SK-N-SH (cell line): ENCODE measurements around the gene CYP2D6. TPM values are rescaled to one million over a fixed set of nuclear protein-coding genes. Genes with fewer than 3 reads are reported as not detected.
A peak's percentile ranks its signal among the peaks of the same experiment; 100 is the strongest.

Experiments
- CTCF ChIA-PET: fragments of 300-600, 350-600 bp; formaldehyde crosslinking; extraction: SDS; loops from one replicate; lab custom pipeline; 2021; lab: Yijun Ruan, JAX
- POLR2A ChIA-PET: fragments of 350-600 bp; sonication (Branson Sonifier 250); formaldehyde crosslinking; extraction: SDS; loops from one replicate; lab custom pipeline; 2020; ENCODE audit warnings: antibody characterized with exemption, inconsistent platforms; lab: Yijun Ruan, JAX
- DNase-seq: peaks from one replicate; pipeline ENCODE4 v3.0.0; 2012
- H2AFZ ChIP-seq: fragments of 200-600 bp; sonication (generic); 2 replicates; pipeline ENCODE4 v1.8.1; 2016; ENCODE audit warnings: antibody characterized with exemption, mild to moderate bottlenecking, low read depth
- H3F3A ChIP-seq: fragments of 200-600 bp; sonication (generic); replicated peaks from 2 replicates; pipeline ENCODE3; 2016; ENCODE audit warnings: antibody characterized with exemption, mild to moderate bottlenecking; ENCODE audit not compliant: insufficient read depth
- H3K27ac ChIP-seq, 2 experiments: fragments of 200-500 bp in 1 of 2; fragments of 200-600 bp in 1 of 2; sonication (Bioruptor generic) in 1 of 2; sonication (generic), shearing (Covaris generic) in 1 of 2; 2 replicates each; pipeline versions ENCODE4 v1.5.1 to v1.6.1; 2014 to 2016; ENCODE audit warnings: low read depth in 2 of 2, inconsistent platforms in 1 of 2, low read length in 1 of 2, mild to moderate bottlenecking in 1 of 2, mixed read lengths in 1 of 2
- H3K27me3 ChIP-seq: fragments of 200-600 bp; sonication (generic), shearing (Covaris generic); 2 replicates; pipeline ENCODE4 v1.6.1; 2016; ENCODE audit warnings: mixed run types; ENCODE audit not compliant: insufficient read depth
- H3K36me3 ChIP-seq, 2 experiments: fragments of 200-500 bp in 1 of 2; fragments of 200-600 bp in 1 of 2; sonication (Bioruptor generic) in 1 of 2; sonication (generic) in 1 of 2; replicated peaks in 1 of 2; 2 replicates each; pipeline versions ENCODE3 to v1.5.1; 2014 to 2016; ENCODE audit warnings: low read length in 1 of 2, mild to moderate bottlenecking in 1 of 2; ENCODE audit not compliant: insufficient read depth in 2 of 2, control insufficient read depth in 1 of 2
- H3K4me1 ChIP-seq, 2 experiments: fragments of 200-500 bp in 1 of 2; fragments of 200-600 bp in 1 of 2; sonication (Bioruptor generic) in 1 of 2; sonication (generic), shearing (Covaris generic) in 1 of 2; 2 replicates each; pipeline versions ENCODE4 v1.5.1 to v1.6.1; 2014 to 2016; ENCODE audit warnings: low read depth in 1 of 2, low read length in 1 of 2, mixed run types in 1 of 2; ENCODE audit not compliant: insufficient read depth in 2 of 2, control insufficient read depth in 1 of 2
- H3K4me2 ChIP-seq: fragments of 200-600 bp; sonication (generic), shearing (Covaris generic); 2 replicates; pipeline ENCODE4 v1.6.1; 2017; ENCODE audit warnings: mixed run types
- H3K4me3 ChIP-seq, 2 experiments: fragments of 200-500 bp in 1 of 2; fragments of 200-600 bp in 1 of 2; sonication (Bioruptor generic) in 1 of 2; sonication (generic), shearing (Covaris generic) in 1 of 2; 2 replicates each; pipeline versions ENCODE4 v1.5.1 to v1.8.1; 2014 to 2016; ENCODE audit warnings: low read depth in 2 of 2, inconsistent platforms in 1 of 2, low read length in 1 of 2, mild to moderate bottlenecking in 1 of 2, mixed read lengths in 1 of 2, moderate library complexity in 1 of 2
- H3K79me2 ChIP-seq: fragments of 200-600 bp; sonication (generic); 2 replicates; pipeline ENCODE4 v1.8.1; 2017; ENCODE audit warnings: mild to moderate bottlenecking; ENCODE audit not compliant: insufficient read depth
- H3K9ac ChIP-seq: fragments of 200-600 bp; sonication (generic); 2 replicates; pipeline ENCODE4 v1.6.1; 2017; ENCODE audit warnings: mixed run types
- H3K9me2 ChIP-seq: fragments of 200-600 bp; sonication (generic); 2 replicates; pipeline ENCODE4 v1.6.1; 2017; ENCODE audit warnings: mixed run types
- H3K9me3 ChIP-seq: fragments of 200-600 bp; sonication (generic); 2 replicates; pipeline ENCODE4 v1.6.1; 2017; ENCODE audit warnings: mixed run types, mild to moderate bottlenecking, moderate library complexity
- H4K20me1 ChIP-seq: fragments of 200-600 bp; sonication (generic); 2 replicates; pipeline ENCODE4 v1.6.1; 2017; ENCODE audit warnings: mild to moderate bottlenecking, mixed run types; ENCODE audit not compliant: insufficient read depth
- CHD2 ChIP-seq: fragments of 150-350 bp; IDR thresholded peaks from 2 replicates; pipeline ENCODE4 v1.6.1; 2018; ENCODE audit warnings: low read length; ENCODE audit not compliant: partially characterized antibody
- EP300 ChIP-seq, 2 experiments: IDR thresholded peaks; 2 replicates each; pipeline versions ENCODE4 v1.4.0 to v1.6.1; 2012; ENCODE audit warnings: borderline replicate concordance in 1 of 2, low read depth in 1 of 2, low read length in 1 of 2
- EZH2phosphoT487 ChIP-seq: fragments of 200-600 bp; sonication (generic); IDR thresholded peaks from 2 replicates; pipeline ENCODE4 v1.6.1; 2017; ENCODE audit warnings: low read depth, mixed run types, mild to moderate bottlenecking, antibody characterized with exemption, moderate library complexity, borderline replicate concordance
- FOSL2 ChIP-seq: IDR thresholded peaks from 2 replicates; pipeline ENCODE4 v1.4.0; 2012; ENCODE audit warnings: low read depth, mild to moderate bottlenecking, moderate library complexity, borderline replicate concordance
- FOXM1 ChIP-seq: IDR thresholded peaks from 2 replicates; pipeline ENCODE4 v1.4.0; 2012; ENCODE audit warnings: low read depth, mild to moderate bottlenecking
- GABPA ChIP-seq: IDR thresholded peaks from 2 replicates; pipeline ENCODE4 v1.4.0; 2012; ENCODE audit warnings: low read depth, mild to moderate bottlenecking
- GATA2 ChIP-seq: sonication (generic); formaldehyde crosslinking; IDR thresholded peaks from 2 replicates; pipeline ENCODE4 v1.5.0; 2020; ENCODE audit warnings: mild to moderate bottlenecking, missing genetic modification reagents
- IRF3 ChIP-seq: fragments of 150-350 bp; IDR thresholded peaks from 2 replicates; pipeline ENCODE4 v1.6.1; 2016; ENCODE audit warnings: mild to moderate bottlenecking, low read depth, low read length
- MXI1 ChIP-seq: IDR thresholded peaks from 2 replicates; pipeline ENCODE4 v1.6.1; 2012; ENCODE audit warnings: mild to moderate bottlenecking, low read depth, low read length, improper control_type of control experiment
- NFIC ChIP-seq: IDR thresholded peaks from 2 replicates; pipeline ENCODE4 v1.4.0; 2012; ENCODE audit warnings: borderline replicate concordance
- NRF1 ChIP-seq: IDR thresholded peaks from 2 replicates; pipeline ENCODE4 v1.6.1; 2012; ENCODE audit warnings: low read depth, mild to moderate bottlenecking, low read length
- RAD21 ChIP-seq: IDR thresholded peaks from 2 replicates; pipeline ENCODE4 v1.6.1; 2012; ENCODE audit warnings: mild to moderate bottlenecking, low read length
- RXRA ChIP-seq: IDR thresholded peaks from 2 replicates; pipeline ENCODE4 v1.4.0; 2012; ENCODE audit warnings: low read depth, mild to moderate bottlenecking, borderline replicate concordance
- SIN3A ChIP-seq: IDR thresholded peaks from 2 replicates; pipeline ENCODE4 v1.6.1; 2012; ENCODE audit warnings: low read depth, mild to moderate bottlenecking, low read length, moderate library complexity, borderline replicate concordance
- TCF12 ChIP-seq: IDR thresholded peaks from 2 replicates; pipeline ENCODE4 v1.4.0; 2012
- TEAD4 ChIP-seq: IDR thresholded peaks from 2 replicates; pipeline ENCODE4 v1.4.0; 2012; ENCODE audit warnings: mild to moderate bottlenecking, borderline replicate concordance; ENCODE audit not compliant: insufficient read depth
- ZBTB33 ChIP-seq: IDR thresholded peaks from 2 replicates; pipeline ENCODE4 v1.4.0; 2012; ENCODE audit warnings: low read depth, borderline replicate concordance
- WGBS: methylation state at CpG from one replicate; pipeline ENCODE4 v1.1.6; 2017; ENCODE audit warnings: low lambda C conversion rate; 5-methylcytosine and 5-hydroxymethylcytosine counted together
- polyA plus RNA-seq, 3 experiments: library from polyadenylated mRNA; depleted of rRNA; stranded (reverse); fragments of >200 nt; gene quantifications; 2 replicates each; pipeline ENCODE4 v1.2.3, GENCODE V29; 2012
- TF ChIP-seq, protein P1 (sequence below): IDR thresholded peaks from 2 replicates; pipeline ENCODE4 v1.6.1; 2012; ENCODE audit warnings: mild to moderate bottlenecking, low read depth, low read length, moderate library complexity
- TF ChIP-seq, protein P2 (sequence below): fragments of 150-350 bp; IDR thresholded peaks from 2 replicates; pipeline ENCODE4 v1.6.1; 2017; ENCODE audit warnings: antibody characterized with exemption, low read length, low read depth, borderline replicate concordance

CYP2D6 gene
- polyA plus RNA-seq, 1 of the 3 experiments (the other 2 are of a cell fraction) = 0.26 TPM

GRCh38 chr22:42090596-42091454, 39.8 kb downstream of the CYP2D6 start, which contains the start of gene NDUFA6 (continued):
- TF ChIP-seq SIN3A (no peak), EP300 (IDR thresholded peaks at IDR 0.05; ENCODE audit: borderline replicate concordance in 1 of 2, low read depth in 1 of 2, low read length in 1 of 2) (no peak), RAD21 (peak; percentile 70), ZBTB33 (no peak), GABPA (no peak), NFIC (no peak), NRF1 (peak; percentile 91), TEAD4 (no peak), FOXM1 (no peak), CHD2 (peak; percentile 6), MXI1 (no peak), RXRA (no peak)

DNA sequence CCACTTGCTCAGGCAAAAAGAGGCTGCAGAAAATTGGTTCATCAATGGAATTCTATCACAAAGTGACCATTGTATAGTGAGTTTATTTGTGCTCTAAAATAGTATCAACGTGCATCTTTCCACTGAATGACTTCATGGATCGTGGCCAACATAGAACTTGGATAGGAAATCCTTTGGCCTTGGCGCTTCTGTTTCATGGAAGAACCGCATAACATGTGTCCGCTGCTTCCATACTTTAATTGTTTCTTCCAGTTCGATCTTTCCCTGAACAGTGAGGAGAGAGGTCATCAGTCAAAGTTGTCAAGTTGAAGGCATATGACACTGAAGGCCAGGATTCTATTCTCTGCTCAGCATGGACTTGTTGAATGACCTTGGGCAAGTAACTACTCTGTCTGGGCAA, 44.6 kb downstream of the CYP2D6 start:
- Histone ChIP-seq H3K9me2 (no peaks in the 10 kb centered on the region), H3F3A (peaks cover 9% of the 10 kb centered on the region), H3K4me1 (no peaks in the 10 kb centered on the region; a peak in 1 of 4 replicates), H3K27ac (no peak overlapping the region), H4K20me1 (no peaks in the 10 kb centered on the region), H2AFZ (no peak overlapping the region), H3K79me2 (peaks cover 36% of the 10 kb centered on the region), H3K4me2 (no peak overlapping the region), H3K27me3 (no peaks in the 10 kb centered on the region), H3K9ac (no peak overlapping the region), H3K9me3 (no peaks in the 10 kb centered on the region), H3K36me3 (peaks cover 8 to 14% of the 10 kb centered on the region in 2 experiments), H3K4me3 (no peak overlapping the region)
- ChIA-PET POLR2A (no interaction called here), CTCF (no interaction called here)
- no peak for DNase-seq
- WGBS = 79% methylated on average over 6 of the region's 6 CpGs
- TF ChIP-seq IRF3 (no peak), TCF12 (no peak), FOSL2 (no peak), RXRA (no peak), CHD2 (no peak), GATA2 (CRISPR knock-in tag) (no peak), EZH2phosphoT487 (no peak), TEAD4 (no peak), ZBTB33 (no peak)
- TF ChIP-seq, protein P1, sequence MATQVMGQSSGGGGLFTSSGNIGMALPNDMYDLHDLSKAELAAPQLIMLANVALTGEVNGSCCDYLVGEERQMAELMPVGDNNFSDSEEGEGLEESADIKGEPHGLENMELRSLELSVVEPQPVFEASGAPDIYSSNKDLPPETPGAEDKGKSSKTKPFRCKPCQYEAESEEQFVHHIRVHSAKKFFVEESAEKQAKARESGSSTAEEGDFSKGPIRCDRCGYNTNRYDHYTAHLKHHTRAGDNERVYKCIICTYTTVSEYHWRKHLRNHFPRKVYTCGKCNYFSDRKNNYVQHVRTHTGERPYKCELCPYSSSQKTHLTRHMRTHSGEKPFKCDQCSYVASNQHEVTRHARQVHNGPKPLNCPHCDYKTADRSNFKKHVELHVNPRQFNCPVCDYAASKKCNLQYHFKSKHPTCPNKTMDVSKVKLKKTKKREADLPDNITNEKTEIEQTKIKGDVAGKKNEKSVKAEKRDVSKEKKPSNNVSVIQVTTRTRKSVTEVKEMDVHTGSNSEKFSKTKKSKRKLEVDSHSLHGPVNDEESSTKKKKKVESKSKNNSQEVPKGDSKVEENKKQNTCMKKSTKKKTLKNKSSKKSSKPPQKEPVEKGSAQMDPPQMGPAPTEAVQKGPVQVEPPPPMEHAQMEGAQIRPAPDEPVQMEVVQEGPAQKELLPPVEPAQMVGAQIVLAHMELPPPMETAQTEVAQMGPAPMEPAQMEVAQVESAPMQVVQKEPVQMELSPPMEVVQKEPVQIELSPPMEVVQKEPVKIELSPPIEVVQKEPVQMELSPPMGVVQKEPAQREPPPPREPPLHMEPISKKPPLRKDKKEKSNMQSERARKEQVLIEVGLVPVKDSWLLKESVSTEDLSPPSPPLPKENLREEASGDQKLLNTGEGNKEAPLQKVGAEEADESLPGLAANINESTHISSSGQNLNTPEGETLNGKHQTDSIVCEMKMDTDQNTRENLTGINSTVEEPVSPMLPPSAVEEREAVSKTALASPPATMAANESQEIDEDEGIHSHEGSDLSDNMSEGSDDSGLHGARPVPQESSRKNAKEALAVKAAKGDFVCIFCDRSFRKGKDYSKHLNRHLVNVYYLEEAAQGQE = no peak
- TF ChIP-seq, protein P2, sequence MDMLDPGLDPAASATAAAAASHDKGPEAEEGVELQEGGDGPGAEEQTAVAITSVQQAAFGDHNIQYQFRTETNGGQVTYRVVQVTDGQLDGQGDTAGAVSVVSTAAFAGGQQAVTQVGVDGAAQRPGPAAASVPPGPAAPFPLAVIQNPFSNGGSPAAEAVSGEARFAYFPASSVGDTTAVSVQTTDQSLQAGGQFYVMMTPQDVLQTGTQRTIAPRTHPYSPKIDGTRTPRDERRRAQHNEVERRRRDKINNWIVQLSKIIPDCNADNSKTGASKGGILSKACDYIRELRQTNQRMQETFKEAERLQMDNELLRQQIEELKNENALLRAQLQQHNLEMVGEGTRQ = no peak
